LNCaP clone FGC (cell line): ENCODE data around the gene EVI5.

Experiments used
- DNase-seq: peaks from one replicate; pipeline ENCODE4 v3.0.0-alpha.2; 2011; ENCODE audit warnings: low read depth
- H3K4me3 ChIP-seq: 2 replicates; pipeline ENCODE4 v1.5.1; 2011; ENCODE audit warnings: mild to moderate bottlenecking, low read depth, low read length, control low read depth
- TF ChIP-seq, protein P1 (sequence below): IDR thresholded peaks from 2 replicates; pipeline ENCODE4 v1.5.1; 2012; ENCODE audit warnings: mild to moderate bottlenecking; ENCODE audit not compliant: control insufficient read depth, insufficient read depth; ENCODE audit errors: extremely low read depth

EVI5 gene

DNA sequence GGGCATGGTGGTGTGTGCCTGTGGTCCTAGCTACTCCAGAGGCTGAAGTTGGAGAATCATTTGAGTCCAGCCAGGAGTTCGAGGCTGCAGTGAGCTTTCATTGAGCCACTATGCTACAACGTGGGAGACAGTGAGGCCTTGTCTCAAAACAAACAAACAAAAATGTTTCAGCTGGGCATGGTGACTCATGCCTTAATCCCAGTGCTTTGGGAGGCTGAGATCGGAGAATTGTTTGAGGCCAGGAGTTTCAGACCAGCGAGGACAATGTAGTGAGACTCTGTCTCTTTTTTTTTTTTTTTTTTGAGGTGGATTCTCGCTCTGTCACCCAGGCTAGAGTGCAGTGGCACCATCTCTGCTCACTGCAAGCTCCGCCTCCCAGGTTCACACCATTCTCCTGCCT lies 41.9 kb upstream of the EVI5 start:
- TF ChIP-seq, protein P1, sequence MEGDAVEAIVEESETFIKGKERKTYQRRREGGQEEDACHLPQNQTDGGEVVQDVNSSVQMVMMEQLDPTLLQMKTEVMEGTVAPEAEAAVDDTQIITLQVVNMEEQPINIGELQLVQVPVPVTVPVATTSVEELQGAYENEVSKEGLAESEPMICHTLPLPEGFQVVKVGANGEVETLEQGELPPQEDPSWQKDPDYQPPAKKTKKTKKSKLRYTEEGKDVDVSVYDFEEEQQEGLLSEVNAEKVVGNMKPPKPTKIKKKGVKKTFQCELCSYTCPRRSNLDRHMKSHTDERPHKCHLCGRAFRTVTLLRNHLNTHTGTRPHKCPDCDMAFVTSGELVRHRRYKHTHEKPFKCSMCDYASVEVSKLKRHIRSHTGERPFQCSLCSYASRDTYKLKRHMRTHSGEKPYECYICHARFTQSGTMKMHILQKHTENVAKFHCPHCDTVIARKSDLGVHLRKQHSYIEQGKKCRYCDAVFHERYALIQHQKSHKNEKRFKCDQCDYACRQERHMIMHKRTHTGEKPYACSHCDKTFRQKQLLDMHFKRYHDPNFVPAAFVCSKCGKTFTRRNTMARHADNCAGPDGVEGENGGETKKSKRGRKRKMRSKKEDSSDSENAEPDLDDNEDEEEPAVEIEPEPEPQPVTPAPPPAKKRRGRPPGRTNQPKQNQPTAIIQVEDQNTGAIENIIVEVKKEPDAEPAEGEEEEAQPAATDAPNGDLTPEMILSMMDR = no peak

DNA sequence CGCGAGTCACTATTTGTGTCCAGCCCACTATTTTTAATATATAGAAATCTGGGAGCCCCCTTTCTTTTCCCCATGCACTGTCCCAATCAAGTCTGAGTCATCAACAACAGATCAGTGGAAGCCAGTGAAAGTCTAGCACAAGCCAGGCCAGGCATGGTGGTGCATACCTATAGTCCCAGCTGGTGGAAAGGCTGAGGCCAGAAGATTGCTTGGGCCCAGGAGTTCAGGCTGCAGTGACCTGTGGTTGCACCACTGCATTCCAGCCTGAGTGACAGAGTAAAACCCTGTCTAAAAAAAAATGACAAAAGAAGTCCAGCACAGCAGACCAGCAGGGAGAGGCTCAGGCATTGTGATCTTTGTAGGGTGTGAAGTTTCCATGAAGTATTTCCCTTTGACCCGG lies 38.0 kb upstream of the EVI5 start:
- TF ChIP-seq, protein P1 = no peak
- no peak for DNase-seq
- no peak overlapping the region for H3K4me3 ChIP-seq

More for the DNA sequence above, 41.9 kb upstream of the EVI5 start:
- no peak overlapping the region for H3K4me3 ChIP-seq
- no peak for DNase-seq

- DNase-seq = no peak
- TF ChIP-seq, protein P1 = no peak
- H3K4me3 ChIP-seq = no peak overlapping the region
These were observed 35.6 kb upstream of the EVI5 start for GRCh38 chr1:92820551-92820950.

DNA sequence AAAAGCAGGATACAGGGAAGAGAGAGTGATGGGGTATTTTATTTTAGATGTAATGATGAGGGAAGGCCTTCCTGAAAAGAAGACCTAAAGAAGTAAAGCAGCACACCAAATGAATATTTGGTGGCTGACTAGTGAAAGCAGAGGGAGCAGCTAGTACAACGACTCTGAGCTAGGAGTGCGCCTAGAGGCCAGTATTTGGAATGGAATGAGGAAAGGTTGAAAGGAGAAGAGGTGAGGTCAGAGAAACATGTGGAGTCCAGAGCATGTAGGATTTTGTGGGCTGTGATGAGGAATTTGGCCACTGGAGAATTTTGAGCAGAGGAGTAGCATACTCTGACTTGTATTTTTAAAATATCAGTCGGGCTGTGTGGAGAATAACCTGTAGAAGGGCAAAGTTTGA lies 35.1 kb upstream of the EVI5 start:
- no peak for DNase-seq
- TF ChIP-seq, protein P1 = no peak
- H3K4me3 ChIP-seq = no peak overlapping the region

DNA sequence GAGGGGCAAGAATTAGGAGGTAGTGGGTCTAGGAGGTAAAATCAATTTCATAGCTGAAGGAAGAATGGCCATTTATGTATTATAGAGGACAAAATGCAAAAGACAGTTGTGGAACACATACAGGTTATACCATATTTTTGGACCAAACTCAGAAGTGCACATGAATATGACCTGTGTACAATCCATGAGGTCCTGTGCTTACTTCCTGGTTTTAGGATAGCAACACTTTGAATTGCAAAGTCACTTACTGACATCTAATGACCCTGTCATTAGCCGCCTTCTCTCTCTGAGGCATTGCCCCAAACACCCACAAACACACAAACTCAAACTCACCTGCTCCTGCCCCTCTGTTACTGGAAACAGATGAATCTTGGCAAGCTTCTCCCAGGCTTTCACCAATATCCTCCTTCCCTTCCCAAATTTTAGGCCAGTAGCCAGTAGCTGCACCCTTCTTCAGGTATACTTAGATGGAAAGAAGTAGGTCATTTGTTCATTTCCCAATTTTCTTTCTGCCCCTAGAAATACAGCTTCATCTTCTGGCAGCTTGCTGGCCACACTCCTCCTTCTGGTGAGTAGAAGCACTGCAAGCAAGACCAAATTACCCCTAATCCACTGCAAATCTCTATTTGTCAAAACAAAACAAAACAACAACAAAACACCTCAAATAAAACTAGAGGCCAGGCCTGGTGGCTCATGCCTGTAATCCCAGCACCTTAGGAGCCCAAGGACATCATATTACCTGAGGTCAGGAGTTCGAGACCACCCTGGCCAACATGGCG lies 33.3 kb upstream of the EVI5 start:
- no peak for DNase-seq
- TF ChIP-seq, protein P1 = peak; percentile 40

DNA sequence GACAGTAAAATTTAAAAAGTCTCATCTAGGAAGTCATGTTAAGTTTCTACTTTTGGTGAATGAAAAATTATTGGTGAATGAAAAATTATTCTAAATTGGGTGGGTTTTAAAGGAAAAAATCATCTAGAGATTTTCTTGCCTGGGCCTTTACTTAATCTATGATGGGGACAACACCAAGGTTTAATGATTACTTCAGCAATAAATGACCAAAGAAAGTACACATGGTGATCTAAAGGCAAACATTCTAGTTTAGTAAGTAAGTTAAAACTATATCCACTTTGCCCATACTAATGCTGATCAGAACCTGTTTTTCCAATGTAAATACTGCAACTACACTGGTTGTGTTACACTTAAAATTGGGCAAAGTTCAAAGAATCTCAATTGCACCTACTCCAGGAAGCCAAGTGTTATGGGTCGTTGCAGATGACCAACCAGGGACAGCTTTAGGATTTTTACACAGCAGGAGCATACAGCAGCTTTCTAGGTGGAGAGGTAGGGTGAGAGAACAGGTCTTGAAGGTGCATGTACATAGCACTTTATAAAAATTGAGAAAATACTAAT lies 32.3 kb upstream of the EVI5 start:
- H3K4me3 ChIP-seq = no peak overlapping the region
- peak; percentile 83 for DNase-seq
- TF ChIP-seq, protein P1 = no peak

More for the DNA sequence above, 33.3 kb upstream of the EVI5 start:
- H3K4me3 ChIP-seq = no peak overlapping the region
